ENCODE results near the gene CT45A1.
"Not testable (repeated sequence)": the region's sequence is repeated elsewhere in the genome, so short reads cannot be mapped to it uniquely, and the experiment has no call there.

Gene CT45A1, protein sequence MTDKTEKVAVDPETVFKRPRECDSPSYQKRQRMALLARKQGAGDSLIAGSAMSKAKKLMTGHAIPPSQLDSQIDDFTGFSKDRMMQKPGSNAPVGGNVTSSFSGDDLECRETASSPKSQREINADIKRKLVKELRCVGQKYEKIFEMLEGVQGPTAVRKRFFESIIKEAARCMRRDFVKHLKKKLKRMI

DNA sequence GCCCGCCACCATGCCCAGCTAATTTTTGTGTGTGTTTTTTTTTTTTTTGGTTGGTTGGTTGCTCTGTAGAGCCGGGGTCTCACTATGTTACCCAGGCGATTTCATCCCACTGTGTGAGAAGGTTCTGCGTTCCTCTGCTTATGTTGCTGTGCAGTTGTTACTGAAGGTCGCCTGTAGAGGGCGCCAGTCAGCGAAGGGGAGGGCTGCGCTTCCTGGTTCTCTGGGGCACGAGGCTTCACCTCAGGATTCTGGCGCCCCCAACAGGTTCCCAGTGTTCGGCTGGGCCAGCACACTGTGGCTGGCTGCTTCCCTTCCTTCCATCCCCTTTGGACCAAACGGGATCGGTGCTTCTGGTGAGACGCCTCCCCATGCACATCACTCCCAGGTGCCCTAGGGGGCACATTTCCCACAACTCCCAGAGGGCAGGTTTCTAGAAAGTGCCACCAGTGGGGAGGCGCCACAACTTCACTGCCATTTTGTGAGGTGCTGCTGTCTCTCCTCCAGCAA lies at the start of gene CT45A1:
TSS of gene CT45A1 (plus strand) at position 457 of the 507 bp plus-strand sequence. CDS start 5,302 bp downstream, outside the sequence.
- DNase-seq (ENCODE audit: low read depth in 2 of 2): peak; percentile 8 to 41

DNA sequence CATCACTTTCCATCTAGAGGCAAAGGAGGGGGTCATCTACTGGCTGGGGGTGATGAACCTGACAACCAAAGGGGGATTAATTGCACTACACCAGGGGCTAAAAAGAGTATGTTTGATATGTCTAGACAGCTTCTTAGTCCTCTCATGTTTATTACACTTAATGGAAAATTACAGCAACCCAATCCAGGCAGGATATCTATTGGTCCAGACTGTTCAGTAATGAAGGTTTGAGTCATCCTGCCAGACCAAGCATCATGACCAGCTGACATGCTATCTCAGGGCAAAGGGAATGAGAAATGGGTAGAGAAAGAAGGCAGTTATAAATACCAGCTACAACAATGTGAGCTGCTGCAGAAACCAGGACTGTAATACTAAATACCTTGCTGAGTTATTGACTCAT lies 40.5 kb upstream of the CT45A1 start:
- not testable (repeated sequence) for DNase-seq (ENCODE audit: low read depth in 2 of 2)

DNA sequence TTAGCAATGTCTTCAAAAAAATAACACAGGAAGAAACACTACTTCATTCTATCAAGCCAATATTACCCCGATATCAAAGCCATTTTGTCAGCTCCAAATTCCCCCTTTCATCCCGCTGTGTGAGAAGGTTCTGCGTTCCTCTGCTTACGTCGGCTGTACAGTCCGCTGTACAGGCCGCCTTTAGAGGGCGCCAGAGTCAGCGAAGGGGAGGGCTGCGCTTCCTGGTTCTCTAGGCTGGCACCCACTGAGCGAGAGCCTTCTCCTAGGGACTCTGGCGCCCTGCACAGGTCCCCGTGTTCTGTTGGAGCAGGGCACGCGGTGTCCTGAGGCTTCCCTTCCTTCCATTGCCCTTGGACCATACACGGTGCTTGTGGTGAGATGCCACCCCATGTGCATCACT lies 25.3 kb upstream of the CT45A1 start:
- peak; percentile 6 to 10 for DNase-seq (ENCODE audit: low read depth in 2 of 2)

DNA sequence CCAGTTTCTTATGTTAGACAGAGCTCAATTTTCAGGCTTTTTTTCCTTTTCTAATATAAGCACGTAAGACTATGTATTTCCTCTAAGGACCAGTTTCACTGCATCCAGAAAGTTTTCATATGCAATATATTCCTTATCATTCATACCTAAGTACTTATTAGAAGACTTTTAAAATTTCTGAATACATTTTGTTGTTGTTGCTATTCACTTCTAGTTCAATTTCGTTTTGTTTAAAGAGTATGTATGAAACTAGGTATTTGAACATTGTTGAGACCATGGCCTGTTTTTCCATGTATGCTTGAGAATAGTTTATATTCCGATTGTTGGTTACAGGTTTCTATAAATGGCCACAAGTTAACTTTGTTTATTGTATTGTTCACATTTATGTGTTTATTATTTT lies 18.0 kb upstream of the CT45A1 start:
- DNase-seq (ENCODE audit: low read depth in 2 of 2): no peak

DNA sequence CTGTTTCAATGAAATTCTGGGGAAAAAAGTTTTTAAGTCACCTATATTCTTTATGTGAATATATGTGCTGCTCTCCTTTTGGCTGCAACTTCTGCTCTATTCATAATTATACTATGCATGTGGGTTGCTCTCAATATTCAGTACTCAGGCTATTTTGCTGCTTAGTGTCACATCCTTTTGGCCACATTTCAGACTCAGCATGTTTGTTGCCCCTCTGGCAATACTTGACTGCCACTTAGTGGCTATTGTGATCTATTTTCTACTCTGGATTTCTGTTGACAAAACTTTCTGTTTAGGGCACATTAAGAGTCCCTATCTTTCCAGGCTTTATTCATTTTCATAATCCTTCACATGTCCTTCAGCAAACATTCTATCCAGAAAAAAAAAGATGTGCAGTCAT lies 15.8 kb upstream of the CT45A1 start:
- no peak for DNase-seq (ENCODE audit: low read depth in 2 of 2)

DNA sequence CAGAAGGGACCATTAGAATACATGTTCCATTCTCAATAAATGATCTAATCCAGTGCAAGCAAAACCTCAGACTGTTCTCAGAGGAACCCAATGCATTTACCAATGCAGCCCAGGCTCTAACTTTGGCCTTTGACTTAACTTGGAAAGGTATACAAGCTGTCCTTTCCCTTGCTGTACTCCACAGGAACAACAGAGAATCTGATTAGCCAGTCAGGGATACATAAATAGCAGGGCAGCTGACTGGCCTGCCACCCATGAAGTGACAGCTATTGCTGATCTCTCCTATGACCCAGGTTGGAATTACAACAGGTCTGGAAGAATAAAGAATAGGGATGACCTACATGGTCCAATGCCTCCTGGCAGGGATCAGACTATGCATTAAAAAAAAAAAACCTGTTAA lies 14.5 kb upstream of the CT45A1 start:
- no peak for DNase-seq (ENCODE audit: low read depth in 2 of 2)

DNA sequence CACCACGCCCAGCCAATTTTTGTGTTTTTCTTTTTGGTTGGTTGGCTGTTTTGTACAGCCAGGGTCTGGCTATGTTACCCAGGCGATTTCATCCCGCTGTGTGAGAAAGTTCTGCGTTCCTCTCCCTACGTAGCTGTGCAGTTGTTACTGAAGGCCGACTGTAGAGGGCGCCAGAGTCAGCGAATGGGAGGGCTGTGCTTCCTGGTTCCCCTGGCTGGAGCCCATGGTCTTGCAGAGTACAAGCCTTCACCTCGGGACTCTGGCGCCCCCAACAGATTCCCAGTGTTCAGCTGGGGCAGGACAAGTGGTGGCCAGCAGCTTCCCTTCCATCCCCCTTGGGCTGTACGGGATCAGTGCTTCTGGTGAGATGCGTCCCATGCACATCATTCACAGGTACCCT lies 5.6 kb upstream of the CT45A1 start:
- peak; percentile 21 to 55 for DNase-seq (ENCODE audit: low read depth in 2 of 2)

DNA sequence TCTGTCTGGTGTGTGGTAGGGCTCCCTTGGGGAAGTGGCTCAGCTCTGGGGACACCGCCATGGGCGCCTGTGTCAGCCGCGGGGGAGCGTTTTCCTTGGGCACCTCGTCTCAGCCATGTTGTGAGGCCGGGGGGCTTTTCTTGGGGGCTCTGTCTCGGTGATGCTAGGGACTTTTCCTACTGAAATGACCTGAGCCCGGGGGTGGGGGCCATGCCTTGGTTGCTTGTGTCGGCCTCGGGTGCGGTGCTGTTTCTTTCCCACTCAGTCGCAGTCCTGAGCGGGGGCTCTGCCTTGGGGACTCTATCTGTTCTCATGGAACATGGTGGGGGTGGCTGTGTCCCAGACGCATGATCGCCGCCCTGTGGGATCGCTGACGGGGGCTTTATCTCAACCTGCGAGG lies 356 bp downstream of the CT45A1 start:
- no peak for DNase-seq (ENCODE audit: low read depth in 2 of 2)

DNA sequence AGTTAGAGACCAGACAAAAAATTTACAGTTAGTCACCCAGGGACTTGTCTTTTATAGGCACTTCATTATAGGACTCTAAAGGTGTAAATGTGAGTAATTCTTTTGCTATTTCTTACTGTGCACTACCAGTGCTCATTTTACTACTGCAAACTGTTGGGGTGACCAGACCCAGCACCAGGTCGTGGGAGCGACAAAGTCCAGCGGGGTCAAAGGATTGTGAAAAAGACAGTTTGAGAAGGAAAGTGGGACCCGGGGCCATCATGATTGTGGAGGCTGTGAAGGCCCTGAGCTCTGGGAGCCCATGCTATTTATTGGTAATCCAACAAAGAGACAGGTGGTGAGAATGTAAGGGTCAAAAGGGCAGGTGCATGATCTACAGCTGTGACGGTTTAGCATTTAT lies 21.2 kb downstream of the CT45A1 start:
- not testable (repeated sequence) for DNase-seq (ENCODE audit: low read depth in 2 of 2)

DNA sequence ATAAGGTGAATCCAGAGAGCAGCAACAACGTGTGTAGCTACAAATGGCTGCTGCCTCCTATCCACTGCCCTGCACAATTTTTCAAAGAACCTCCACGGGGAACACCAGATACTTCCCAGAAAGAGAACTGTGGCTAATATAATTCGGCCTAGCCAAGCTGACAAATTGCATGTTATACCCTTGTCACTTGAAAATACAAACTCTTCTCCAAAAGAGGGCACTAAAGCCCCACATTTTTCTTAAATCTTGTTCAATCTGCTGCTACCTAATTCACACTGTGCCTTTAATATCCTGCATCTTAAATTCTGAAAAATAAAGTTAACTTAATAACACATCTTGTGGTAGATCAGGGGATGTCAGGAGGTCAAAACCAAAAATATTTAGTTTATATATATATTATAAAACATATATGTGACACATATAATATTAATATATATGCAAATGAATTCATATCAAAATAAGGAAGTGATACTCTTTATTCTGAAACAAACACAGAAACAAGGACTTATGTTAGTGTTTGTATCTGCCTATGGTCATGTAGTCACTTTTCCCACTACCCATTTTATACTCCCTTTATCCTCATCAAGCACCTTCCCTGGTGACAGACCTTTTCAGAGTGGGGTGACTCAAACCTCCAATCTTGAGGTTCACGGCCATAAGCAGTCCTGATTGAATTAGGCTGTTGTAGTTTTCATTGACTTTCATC lies 24.1 kb downstream of the CT45A1 start:
- no peak for DNase-seq (ENCODE audit: low read depth in 2 of 2)

DNA sequence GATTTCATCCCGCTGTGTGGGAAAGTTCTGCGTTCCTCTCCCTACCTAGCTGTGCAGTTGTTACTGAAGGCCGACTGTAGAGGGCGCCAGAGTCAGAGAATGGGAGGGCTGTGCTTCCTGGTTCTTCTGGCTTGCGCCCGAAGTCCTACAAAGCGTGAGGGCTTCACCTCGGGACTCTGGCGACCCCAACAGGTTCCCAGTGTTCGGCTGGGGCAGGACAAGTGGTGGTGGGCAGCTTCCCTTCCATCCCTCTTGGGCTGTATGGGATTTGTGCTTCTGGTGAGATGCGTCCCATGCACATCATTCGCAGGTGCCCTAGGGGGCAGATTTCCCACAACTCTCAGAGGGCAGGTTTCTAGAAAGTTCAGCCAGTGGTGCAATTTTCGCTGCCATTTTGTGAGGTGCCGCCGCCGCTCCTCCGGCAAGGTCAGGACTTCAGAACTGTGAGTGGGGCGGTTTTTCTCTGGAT lies 27.3 kb downstream of the CT45A1 start:
- peak; percentile 32 to 44 for DNase-seq (ENCODE audit: low read depth in 2 of 2)

DNA sequence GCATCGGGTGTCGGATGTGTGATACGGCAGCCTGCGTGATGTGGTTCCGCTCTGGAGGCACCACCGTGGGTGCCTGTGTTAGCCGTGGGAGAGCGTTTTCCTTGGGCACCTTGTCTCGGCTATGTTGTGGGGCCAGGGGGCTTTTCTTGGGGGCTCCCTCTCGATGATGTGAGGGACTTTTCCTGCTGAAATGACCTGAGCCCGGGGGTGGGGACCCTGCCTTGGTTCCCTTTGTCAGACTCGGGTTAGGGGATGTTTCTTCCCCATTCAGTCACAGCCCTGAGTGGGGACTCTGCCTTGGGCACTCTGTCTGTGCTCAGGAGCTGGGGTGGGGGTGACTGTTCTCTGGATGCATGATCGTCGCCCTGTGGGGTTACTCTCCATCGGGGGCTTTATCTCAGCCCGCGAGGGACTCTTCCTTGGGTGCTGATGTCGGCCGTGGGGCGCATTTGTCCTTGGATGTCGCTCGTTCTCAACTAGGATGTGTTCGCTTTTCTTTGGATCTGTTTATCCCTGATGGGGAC lies 27.8 kb downstream of the CT45A1 start:
- DNase-seq (ENCODE audit: low read depth in 2 of 2): no peak

DNA sequence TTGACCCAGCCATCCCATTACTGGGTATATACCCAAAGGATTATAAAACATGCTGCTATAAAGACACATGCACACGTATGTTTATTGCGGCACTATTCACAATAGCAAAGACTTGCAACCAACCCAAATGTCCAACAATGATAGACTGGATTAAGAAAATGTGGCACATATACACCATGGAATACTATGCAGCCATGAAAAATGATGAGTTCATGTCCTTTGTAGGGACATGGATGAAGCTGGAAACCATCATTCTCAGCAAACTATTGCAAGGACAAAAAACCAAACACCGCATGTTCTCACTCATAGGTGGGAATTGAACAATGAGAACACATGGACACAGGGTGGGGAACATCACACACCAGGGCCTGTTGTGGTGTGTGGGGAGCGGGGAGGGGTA lies 31.3 kb downstream of the CT45A1 start:
- DNase-seq (ENCODE audit: low read depth in 2 of 2): not testable (repeated sequence)

DNA sequence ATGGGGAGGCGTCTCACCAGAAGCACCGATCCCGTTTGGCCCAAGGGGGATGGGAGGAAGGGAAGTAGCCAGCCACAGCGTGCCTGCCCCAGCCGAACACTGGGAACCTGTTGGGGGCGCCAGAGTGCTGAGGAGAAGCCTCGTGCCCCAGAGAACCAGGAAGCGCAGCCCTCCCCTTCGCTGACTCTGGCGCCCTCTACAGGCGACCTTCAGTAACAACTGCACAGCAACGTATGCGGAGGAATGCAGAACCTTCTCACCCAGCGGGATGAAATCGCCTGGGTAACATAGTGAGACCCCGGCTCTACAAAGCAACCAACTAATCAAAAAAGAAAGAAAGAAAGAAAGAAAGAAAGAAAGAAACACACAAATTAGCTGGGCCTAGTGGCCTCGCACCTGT lies 54.7 kb downstream of the CT45A1 start, which contains the start of gene CT45A3:
TSS of gene CT45A3 (minus strand) at position 101 of the 400 bp plus-strand sequence. CDS start 3,747 bp downstream, outside the sequence.
- not testable (repeated sequence) for DNase-seq (ENCODE audit: low read depth in 2 of 2)

Measured in stimulated activated CD8-positive, alpha-beta memory T cell treated with anti-CD3 and anti-CD28 coated beads, Interleukin-2, amount 100 ng/mL, for 48 hours (primary cell).